ENCODE data around the gene CNTNAP4.

Gene CNTNAP4

GRCh38 chr16:76294396-76295214 lies 17.4 kb downstream of the CNTNAP4 start:
- ChIA-PET CTCF (no interaction called here), POLR2A (no interaction called here)
- no peak for DNase-seq (ENCODE audit: extremely low spot score)
- TF ChIP-seq FOXM1 (IDR thresholded peaks at IDR 0.05; ENCODE audit: borderline replicate concordance) = no peak
- TF ChIP-seq SP1 (IDR thresholded peaks at IDR 0.05) = no peak
- TF ChIP-seq BHLHE40 (IDR thresholded peaks at IDR 0.05; ENCODE audit: borderline replicate concordance) = no peak
- TF ChIP-seq ARNT (IDR thresholded peaks at IDR 0.05) = no peak
- no peak for TF ChIP-seq HDGF (IDR thresholded peaks at IDR 0.05; ENCODE audit: borderline replicate concordance)
- TF ChIP-seq TARDBP (IDR thresholded peaks at IDR 0.05) = no peak
- TF ChIP-seq ELF4 (IDR thresholded peaks at IDR 0.05) = no peak
- TF ChIP-seq SUZ12 (IDR thresholded peaks at IDR 0.05) = no peak
- TF ChIP-seq ZNF384 (IDR thresholded peaks at IDR 0.05) = no peak

- DNase-seq (ENCODE audit: extremely low spot score) = no peak
- POLR2A ChIA-PET = no interaction called here
- TF ChIP-seq TARDBP (IDR thresholded peaks at IDR 0.05) (no peak), LEF1 (IDR thresholded peaks at IDR 0.05; ENCODE audit: borderline replicate concordance) (no peak), L3MBTL2 (conservative IDR thresholded peaks at IDR 0.05) (no peak), FOXK2 (IDR thresholded peaks at IDR 0.05) (no peak), PKNOX1 (IDR thresholded peaks at IDR 0.05) (no peak)
- CTCF ChIA-PET = no interaction called here
These were observed 20.7 kb downstream of the CNTNAP4 start for GRCh38 chr16:76297941-76298340.

GRCh38 chr16:76303637-76304314 lies 26.6 kb downstream of the CNTNAP4 start:
- CTCF ChIA-PET = no interaction called here

GRCh38 chr16:76309639-76310335 lies 32.6 kb downstream of the CNTNAP4 start:
- ChIA-PET POLR2A (no interaction called here), CTCF (no interaction called here)
- TF ChIP-seq NFRKB (IDR thresholded peaks at IDR 0.05) = no peak
- TF ChIP-seq BHLHE40 (IDR thresholded peaks at IDR 0.05; ENCODE audit: borderline replicate concordance) = no peak
- TF ChIP-seq FOXM1 (IDR thresholded peaks at IDR 0.05; ENCODE audit: borderline replicate concordance) = no peak
- TF ChIP-seq ARNT (IDR thresholded peaks at IDR 0.05) = no peak
- no peak for TF ChIP-seq HDGF (IDR thresholded peaks at IDR 0.05; ENCODE audit: borderline replicate concordance)
- no peak for TF ChIP-seq LEF1 (IDR thresholded peaks at IDR 0.05; ENCODE audit: borderline replicate concordance)
- no peak for TF ChIP-seq TARDBP (IDR thresholded peaks at IDR 0.05)
- TF ChIP-seq CTBP1 (IDR thresholded peaks at IDR 0.05; ENCODE audit: borderline replicate concordance) = no peak
- no peak for TF ChIP-seq FOXK2 (IDR thresholded peaks at IDR 0.05)
- TF ChIP-seq SP1 (IDR thresholded peaks at IDR 0.05) = no peak
- TF ChIP-seq ELF4 (IDR thresholded peaks at IDR 0.05) = no peak
- no peak for TF ChIP-seq PKNOX1 (IDR thresholded peaks at IDR 0.05)
- no peak for TF ChIP-seq SUZ12 (IDR thresholded peaks at IDR 0.05)
- TF ChIP-seq ZNF384 (IDR thresholded peaks at IDR 0.05) = no peak
- TF ChIP-seq FOXA1 (IDR thresholded peaks at IDR 0.05) = no peak
- no peak for TF ChIP-seq L3MBTL2 (conservative IDR thresholded peaks at IDR 0.05)
- no peak for DNase-seq (ENCODE audit: extremely low spot score)

More at GRCh38 chr16:76303637-76304314, 26.6 kb downstream of the CNTNAP4 start:
- POLR2A ChIA-PET = no interaction called here
- no peak for DNase-seq (ENCODE audit: extremely low spot score)
- TF ChIP-seq SP1 (IDR thresholded peaks at IDR 0.05) (no peak), FOXK2 (IDR thresholded peaks at IDR 0.05) (no peak), FOXM1 (IDR thresholded peaks at IDR 0.05; ENCODE audit: borderline replicate concordance) (no peak), BHLHE40 (IDR thresholded peaks at IDR 0.05; ENCODE audit: borderline replicate concordance) (no peak), SUZ12 (IDR thresholded peaks at IDR 0.05) (no peak)

GRCh38 chr16:76311260-76311659 lies 34.1 kb downstream of the CNTNAP4 start:
- no peak for DNase-seq (ENCODE audit: extremely low spot score)
- POLR2A ChIA-PET = no interaction called here
- CTCF ChIA-PET = no interaction called here
- TF ChIP-seq BHLHE40 (IDR thresholded peaks at IDR 0.05; ENCODE audit: borderline replicate concordance) = no peak
- no peak for TF ChIP-seq L3MBTL2 (conservative IDR thresholded peaks at IDR 0.05)
- TF ChIP-seq LEF1 (IDR thresholded peaks at IDR 0.05; ENCODE audit: borderline replicate concordance) = no peak
- TF ChIP-seq ARNT (IDR thresholded peaks at IDR 0.05) = no peak
- no peak for TF ChIP-seq NFRKB (IDR thresholded peaks at IDR 0.05)
- no peak for TF ChIP-seq HDGF (IDR thresholded peaks at IDR 0.05; ENCODE audit: borderline replicate concordance)
- no peak for TF ChIP-seq CTBP1 (IDR thresholded peaks at IDR 0.05; ENCODE audit: borderline replicate concordance)
- TF ChIP-seq SP1 (IDR thresholded peaks at IDR 0.05) = no peak

GRCh38 chr16:76318565-76318964 lies 41.4 kb downstream of the CNTNAP4 start:
- CTCF ChIA-PET = no interaction called here
- TF ChIP-seq PKNOX1 (IDR thresholded peaks at IDR 0.05) (no peak), FOXK2 (IDR thresholded peaks at IDR 0.05) (no peak), NFRKB (IDR thresholded peaks at IDR 0.05) (no peak), CTBP1 (IDR thresholded peaks at IDR 0.05; ENCODE audit: borderline replicate concordance) (no peak), BHLHE40 (IDR thresholded peaks at IDR 0.05; ENCODE audit: borderline replicate concordance) (no peak), TARDBP (IDR thresholded peaks at IDR 0.05) (no peak), ELF4 (IDR thresholded peaks at IDR 0.05) (no peak), FOXA1 (IDR thresholded peaks at IDR 0.05) (no peak)
- POLR2A ChIA-PET = no interaction called here
- no peak for DNase-seq (ENCODE audit: extremely low spot score)
